ENCODE measurements around the gene SRA1.

SRA1 gene

DNA sequence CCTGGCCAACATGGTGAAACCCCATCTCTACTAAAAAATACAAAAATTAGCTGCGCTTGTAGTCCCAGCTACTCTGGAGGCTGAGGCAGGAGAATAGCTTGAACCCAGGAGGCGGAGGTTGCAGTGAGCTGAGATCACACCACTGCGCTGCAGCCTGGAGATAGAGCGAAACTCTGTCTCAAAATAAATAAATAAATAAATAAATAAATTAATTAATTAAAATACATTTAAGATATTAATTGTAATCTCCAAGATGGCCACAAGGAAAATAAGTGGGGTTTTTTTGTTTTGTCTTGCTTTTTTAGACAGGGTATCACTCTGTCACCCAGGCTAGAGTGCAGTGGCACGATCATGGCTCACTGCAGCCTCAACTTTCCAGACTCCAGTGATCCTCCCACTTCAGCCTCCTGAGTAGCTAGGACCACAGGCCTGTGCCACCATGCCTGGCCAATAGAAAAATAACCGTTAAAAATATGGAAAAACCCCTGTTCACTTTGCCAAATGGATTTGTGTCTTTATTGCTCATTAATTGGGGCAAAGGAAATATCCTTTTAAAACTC lies 22.0 kb upstream of the SRA1 start (continued):
- TF ChIP-seq, protein P1, sequence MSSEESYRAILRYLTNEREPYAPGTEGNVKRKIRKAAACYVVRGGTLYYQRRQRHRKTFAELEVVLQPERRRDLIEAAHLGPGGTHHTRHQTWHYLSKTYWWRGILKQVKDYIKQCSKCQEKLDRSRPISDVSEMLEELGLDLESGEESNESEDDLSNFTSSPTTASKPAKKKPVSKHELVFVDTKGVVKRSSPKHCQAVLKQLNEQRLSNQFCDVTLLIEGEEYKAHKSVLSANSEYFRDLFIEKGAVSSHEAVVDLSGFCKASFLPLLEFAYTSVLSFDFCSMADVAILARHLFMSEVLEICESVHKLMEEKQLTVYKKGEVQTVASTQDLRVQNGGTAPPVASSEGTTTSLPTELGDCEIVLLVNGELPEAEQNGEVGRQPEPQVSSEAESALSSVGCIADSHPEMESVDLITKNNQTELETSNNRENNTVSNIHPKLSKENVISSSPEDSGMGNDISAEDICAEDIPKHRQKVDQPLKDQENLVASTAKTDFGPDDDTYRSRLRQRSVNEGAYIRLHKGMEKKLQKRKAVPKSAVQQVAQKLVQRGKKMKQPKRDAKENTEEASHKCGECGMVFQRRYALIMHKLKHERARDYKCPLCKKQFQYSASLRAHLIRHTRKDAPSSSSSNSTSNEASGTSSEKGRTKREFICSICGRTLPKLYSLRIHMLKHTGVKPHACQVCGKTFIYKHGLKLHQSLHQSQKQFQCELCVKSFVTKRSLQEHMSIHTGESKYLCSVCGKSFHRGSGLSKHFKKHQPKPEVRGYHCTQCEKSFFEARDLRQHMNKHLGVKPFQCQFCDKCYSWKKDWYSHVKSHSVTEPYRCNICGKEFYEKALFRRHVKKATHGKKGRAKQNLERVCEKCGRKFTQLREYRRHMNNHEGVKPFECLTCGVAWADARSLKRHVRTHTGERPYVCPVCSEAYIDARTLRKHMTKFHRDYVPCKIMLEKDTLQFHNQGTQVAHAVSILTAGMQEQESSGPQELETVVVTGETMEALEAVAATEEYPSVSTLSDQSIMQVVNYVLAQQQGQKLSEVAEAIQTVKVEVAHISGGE (tag by site-specific recombination; conservative IDR thresholded peaks at IDR 0.05; ENCODE audit: low read depth): peak; percentile 34; the same call in 1 of the 2 replicates
- TF ChIP-seq ZBTB8A (tag by site-specific recombination; IDR thresholded peaks at IDR 0.05) (peak; percentile 29; the same call in 1 of the 2 replicates), ZNF426 (tag by site-specific recombination; IDR thresholded peaks at IDR 0.05) (peak; percentile 44), ZNF394 (tag by site-specific recombination; IDR thresholded peaks at IDR 0.05; ENCODE audit: borderline replicate concordance) (peak; percentile 66; the same call in 1 of the 2 replicates)

DNA sequence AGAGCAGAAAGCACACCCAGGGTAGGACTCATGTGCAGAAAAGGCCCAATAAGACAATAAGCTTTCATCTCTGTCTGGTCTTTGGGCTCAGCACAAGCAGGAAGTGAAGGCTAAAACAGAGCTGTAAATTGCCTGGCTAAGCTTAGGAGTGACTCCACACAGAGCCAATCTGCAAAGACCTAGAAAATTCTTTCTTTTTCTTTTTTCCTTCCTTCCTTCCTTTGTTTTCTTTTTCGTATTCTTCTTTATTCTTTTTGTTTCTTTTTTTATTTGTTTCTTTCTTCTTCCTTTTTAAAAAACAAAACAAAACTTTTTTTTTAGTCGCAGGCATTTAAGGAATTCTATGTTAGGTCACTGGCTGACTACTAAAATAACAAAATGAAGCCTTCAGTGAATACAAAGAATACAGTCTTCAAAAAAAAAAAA lies 19.5 kb upstream of the SRA1 start:
- H3K36me3 ChIP-seq (ENCODE audit: control insufficient read depth in 2 of 2, insufficient read depth in 1 of 2, low read length in 2 of 2): no peaks in the 10 kb centered on the region
- CTCF ChIA-PET: interaction anchor here (0.9 kb wide), 1 partner anchor 9 kb away, joined by 5 read pairs; no protein-coding TSS in a partner anchor
- H3K9me3 ChIP-seq (ENCODE audit: control insufficient read depth, insufficient read depth, low read depth, low read length): no peaks in the 10 kb centered on the region
- POLR2A ChIA-PET: no interaction called here
- no peak overlapping the region for H3K4me3 ChIP-seq (ENCODE audit: low read depth, low read length)
- H3K4me1 ChIP-seq (ENCODE audit: control insufficient read depth, insufficient read depth, low read length): no peaks in the 10 kb centered on the region
- no peak overlapping the region for H3K27ac ChIP-seq (ENCODE audit: extremely low read depth, low read depth, low read length)
- TF ChIP-seq, protein P2, sequence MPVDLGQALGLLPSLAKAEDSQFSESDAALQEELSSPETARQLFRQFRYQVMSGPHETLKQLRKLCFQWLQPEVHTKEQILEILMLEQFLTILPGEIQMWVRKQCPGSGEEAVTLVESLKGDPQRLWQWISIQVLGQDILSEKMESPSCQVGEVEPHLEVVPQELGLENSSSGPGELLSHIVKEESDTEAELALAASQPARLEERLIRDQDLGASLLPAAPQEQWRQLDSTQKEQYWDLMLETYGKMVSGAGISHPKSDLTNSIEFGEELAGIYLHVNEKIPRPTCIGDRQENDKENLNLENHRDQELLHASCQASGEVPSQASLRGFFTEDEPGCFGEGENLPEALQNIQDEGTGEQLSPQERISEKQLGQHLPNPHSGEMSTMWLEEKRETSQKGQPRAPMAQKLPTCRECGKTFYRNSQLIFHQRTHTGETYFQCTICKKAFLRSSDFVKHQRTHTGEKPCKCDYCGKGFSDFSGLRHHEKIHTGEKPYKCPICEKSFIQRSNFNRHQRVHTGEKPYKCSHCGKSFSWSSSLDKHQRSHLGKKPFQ (tag by site-specific recombination; IDR thresholded peaks at IDR 0.05): no peak

GRCh38 chr5:140575309-140575708 lies 18.0 kb upstream of the SRA1 start:
- H3K27ac ChIP-seq (ENCODE audit: extremely low read depth, low read depth, low read length): no peak overlapping the region
- H3K4me3 ChIP-seq (ENCODE audit: low read depth, low read length): no peak overlapping the region
- POLR2A ChIA-PET: no interaction called here
- no peaks in the 10 kb centered on the region for H3K9me3 ChIP-seq (ENCODE audit: control insufficient read depth, insufficient read depth, low read depth, low read length)
- no peak for TF ChIP-seq ZNF48 (tag by site-specific recombination; IDR thresholded peaks at IDR 0.05)
- TF ChIP-seq ZNF354C (tag by site-specific recombination; IDR thresholded peaks at IDR 0.05; ENCODE audit: borderline replicate concordance, low read depth): no peak
- no peak for TF ChIP-seq ZNF24 (tag by site-specific recombination; IDR thresholded peaks at IDR 0.05)
- no peak for TF ChIP-seq ZNF266 (tag by site-specific recombination; IDR thresholded peaks at IDR 0.05; ENCODE audit: low read depth)
- TF ChIP-seq ZNF785 (tag by site-specific recombination; IDR thresholded peaks at IDR 0.05): no peak
- no peak for TF ChIP-seq HOXA7 (CRISPR knock-in tag; IDR thresholded peaks at IDR 0.05; ENCODE audit: borderline replicate concordance)
- no peak for TF ChIP-seq KLF10 (tag by site-specific recombination; IDR thresholded peaks at IDR 0.05)
- no peak for TF ChIP-seq ZNF704 (tag by site-specific recombination; IDR thresholded peaks at IDR 0.05)
- CTCF ChIA-PET: interaction anchor here (1.1 to 1.3 kb wide), 3 partner anchors 14 to 143 kb away, joined by 4 read pairs; no protein-coding TSS in a partner anchor
- no peaks in the 10 kb centered on the region for H3K36me3 ChIP-seq (ENCODE audit: control insufficient read depth in 2 of 2, insufficient read depth in 1 of 2, low read length in 2 of 2)
- H3K4me1 ChIP-seq (ENCODE audit: control insufficient read depth, insufficient read depth, low read length): no peaks in the 10 kb centered on the region

GRCh38 chr5:140574165-140574564 lies 16.9 kb upstream of the SRA1 start:
- Histone ChIP-seq H3K27ac (ENCODE audit: extremely low read depth, low read depth, low read length) (no peak overlapping the region), H3K9me3 (ENCODE audit: control insufficient read depth, insufficient read depth, low read depth, low read length) (no peaks in the 10 kb centered on the region), H3K4me1 (ENCODE audit: control insufficient read depth, insufficient read depth, low read length) (no peaks in the 10 kb centered on the region), H3K4me3 (ENCODE audit: low read depth, low read length) (no peak overlapping the region), H3K36me3 (ENCODE audit: control insufficient read depth in 2 of 2, insufficient read depth in 1 of 2, low read length in 2 of 2) (no peaks in the 10 kb centered on the region)
- CTCF ChIA-PET: interaction anchor here (0.6 to 1.1 kb wide), 4 partner anchors 9 to 385 kb away, joined by 3 to 5 read pairs (median 3); no protein-coding TSS in a partner anchor
- POLR2A ChIA-PET: no interaction called here
- TF ChIP-seq ZXDB (tag by site-specific recombination; IDR thresholded peaks at IDR 0.05) (no peak), OVOL3 (tag by site-specific recombination; IDR thresholded peaks at IDR 0.05) (no peak), ZNF548 (tag by site-specific recombination; IDR thresholded peaks at IDR 0.05) (no peak), ZNF692 (tag by site-specific recombination; IDR thresholded peaks at IDR 0.05) (no peak), ZNF362 (tag by site-specific recombination; IDR thresholded peaks at IDR 0.05) (no peak)
- TF ChIP-seq, protein P3, sequence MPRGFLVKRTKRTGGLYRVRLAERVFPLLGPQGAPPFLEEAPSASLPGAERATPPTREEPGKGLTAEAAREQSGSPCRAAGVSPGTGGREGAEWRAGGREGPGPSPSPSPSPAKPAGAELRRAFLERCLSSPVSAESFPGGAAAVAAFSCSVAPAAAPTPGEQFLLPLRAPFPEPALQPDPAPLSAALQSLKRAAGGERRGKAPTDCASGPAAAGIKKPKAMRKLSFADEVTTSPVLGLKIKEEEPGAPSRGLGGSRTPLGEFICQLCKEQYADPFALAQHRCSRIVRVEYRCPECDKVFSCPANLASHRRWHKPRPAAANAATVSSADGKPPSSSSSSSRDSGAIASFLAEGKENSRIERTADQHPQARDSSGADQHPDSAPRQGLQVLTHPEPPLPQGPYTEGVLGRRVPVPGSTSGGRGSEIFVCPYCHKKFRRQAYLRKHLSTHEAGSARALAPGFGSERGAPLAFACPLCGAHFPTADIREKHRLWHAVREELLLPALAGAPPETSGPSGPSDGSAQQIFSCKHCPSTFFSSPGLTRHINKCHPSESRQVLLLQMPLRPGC (tag by site-specific recombination; IDR thresholded peaks at IDR 0.05): no peak
